ENCODE data around the gene CDHR1.

CDHR1 gene

GRCh38 chr10:84267503-84268126 lies 73.3 kb downstream of the CDHR1 start:
- no peak for DNase-seq

DNA sequence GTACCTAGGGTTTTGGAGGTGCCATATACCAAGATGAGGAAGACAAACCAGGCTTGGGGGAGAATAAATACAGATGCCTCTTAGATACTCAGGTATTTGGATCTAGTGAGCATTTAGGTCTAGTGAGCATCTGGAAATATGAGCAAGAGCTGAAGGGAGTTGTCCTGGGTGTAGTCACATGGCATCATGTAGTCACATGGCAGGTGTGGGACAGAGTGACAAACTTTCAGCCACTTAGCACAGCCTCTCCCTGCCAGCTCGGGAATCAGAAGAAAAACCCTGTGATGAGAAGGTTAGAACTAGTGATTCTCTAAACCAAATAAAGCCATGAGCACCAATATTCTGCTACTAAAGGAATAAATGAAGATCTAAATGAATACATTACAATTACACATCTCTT lies 74.8 kb downstream of the CDHR1 start:
- DNase-seq: no peak
